ENCODE data around the gene TRIM39.

- TF ChIP-seq CTCF (IDR thresholded peaks at IDR 0.05) (no peak), POLR2A (IDR thresholded peaks at IDR 0.05) (no peak)
These were observed 5.3 kb downstream of the TRIM39 start for GRCh38 chr6:30331981-30332380.

Measured in lower leg skin (tissue), 3 donors.